Transverse colon (tissue), 4 donors: ENCODE data around the gene CEP104.

Experiments used
- CTCF ChIP-seq, 5 experiments: fragments of 200-600 bp in 3 of 5; fragments of 450-650 bp in 2 of 5; sonication (generic) in 3 of 5; IDR thresholded peaks; 1 replicate in 2 of 5; 2 replicates in 3 of 5; pipeline ENCODE4 v1.5.1; 2016 to 2017; ENCODE audit warnings: antibody characterized with exemption in 5 of 5, inconsistent platforms in 3 of 5, mild to moderate bottlenecking in 2 of 5, moderate library complexity in 1 of 5
- EP300 ChIP-seq: sonication (generic); formaldehyde crosslinking; IDR thresholded peaks from one replicate; pipeline ENCODE4 v1.6.1; 2017; ENCODE audit warnings: antibody characterized with exemption, low read depth
- POLR2A ChIP-seq: fragments of 450-650 bp; IDR thresholded peaks from one replicate; pipeline ENCODE4 v1.6.1; 2016; ENCODE audit warnings: antibody characterized with exemption, mild to moderate bottlenecking, moderate library complexity
- POLR2AphosphoS5 ChIP-seq, 3 donors: sonication (generic); formaldehyde crosslinking; IDR thresholded peaks; one replicate each; pipeline ENCODE4 v1.6.1; 2016; ENCODE audit warnings: antibody characterized with exemption in 3 of 3

- TF ChIP-seq CTCF (IDR thresholded peaks at IDR 0.05) (no peak), POLR2A (no peak), POLR2AphosphoS5 (IDR thresholded peaks at IDR 0.05) (no peak), EP300 (no peak)
These were observed 85.6 kb downstream of the CEP104 start for GRCh38 chr1:3771108-3772026.
